Endothelial cell of umbilical vein (primary cell): ENCODE measurements around the gene PPEF1. TPM values are rescaled to one million over a fixed set of nuclear protein-coding genes. Genes with fewer than 3 reads are reported as not detected.

ENCODE experiments used
- Bru-seq: library from RNA; stranded (reverse); fragments of 400-500 nt; gene quantifications from one replicate; lab custom pipeline; 2021; lab: Mats Ljungman, UMichigan
- BruChase-seq, 2 experiments: library from RNA; stranded (reverse); fragments of 400-500 nt; gene quantifications; one replicate each; lab custom pipeline; 2021; lab: Mats Ljungman, UMichigan
- BruUV-seq: library from RNA; stranded (reverse); fragments of 400-500 nt; replicated peaks from 2 replicates; lab custom pipeline; 2021; lab: Mats Ljungman, UMichigan
- CTCF ChIA-PET: fragments of 300-600, 350-600 bp; sonication (Branson Sonifier 250); formaldehyde crosslinking; loops from one replicate; lab custom pipeline; 2021; ENCODE audit warnings: antibody characterized with exemption, inconsistent platforms; lab: Charles Lee
- POLR2A ChIA-PET: fragments of 300-600, 350-600 bp; sonication (Branson Sonifier 250); formaldehyde crosslinking; loops from one replicate; lab custom pipeline; 2021; ENCODE audit warnings: antibody characterized with exemption, inconsistent platforms; lab: Charles Lee
- DNase-seq: peaks from one replicate; pipeline ENCODE4 v3.0.0-alpha.2; 2011; ENCODE audit warnings: low read depth, low spot score
- FAIRE-seq: peaks from 2 replicates; lab custom pipeline; 2011; peaks lifted over from hg19 to GRCh38; lab: Jason Lieb, UNC
- H2AFZ ChIP-seq: 2 replicates; pipeline ENCODE4 v1.6.0; 2012; ENCODE audit warnings: low read depth, low read length, control low read depth, inconsistent platforms
- H3K27ac ChIP-seq: 2 replicates; pipeline ENCODE4 v1.5.1; 2011; ENCODE audit warnings: low read depth, mild to moderate bottlenecking, control low read depth, low read length, moderate library complexity; ENCODE audit not compliant: insufficient read depth
- H3K27me3 ChIP-seq, 2 experiments: 2 replicates each; pipeline versions ENCODE4 v1.6.0 to v1.6.1; 2011; ENCODE audit warnings: low read length in 2 of 2, mixed read lengths in 1 of 2; ENCODE audit not compliant: control insufficient read depth in 2 of 2, insufficient read depth in 2 of 2
- H3K36me3 ChIP-seq, 2 experiments: 2 replicates in 1 of 2; 3 replicates in 1 of 2; pipeline ENCODE4 v1.5.1; 2011; ENCODE audit warnings: low read length in 2 of 2, mild to moderate bottlenecking in 1 of 2, moderate library complexity in 1 of 2; ENCODE audit not compliant: control insufficient read depth in 2 of 2, insufficient read depth in 2 of 2; ENCODE audit errors: extremely low read depth in 1 of 2
- H3K4me1 ChIP-seq: 3 replicates; pipeline ENCODE4 v1.5.1; 2011; ENCODE audit warnings: mild to moderate bottlenecking, low read length; ENCODE audit not compliant: control insufficient read depth, insufficient read depth; ENCODE audit errors: extremely low read depth
- H3K4me2 ChIP-seq: 2 replicates; pipeline ENCODE4 v1.6.1; 2011; ENCODE audit warnings: low read length, control low read depth, mixed read lengths; ENCODE audit not compliant: insufficient read depth
- H3K4me3 ChIP-seq, 3 experiments: fragments of 200-600 bp in 1 of 3; sonication (generic), shearing (Covaris generic) in 1 of 3; replicated peaks in 1 of 3; 2 replicates each; pipeline ENCODE4 v1.5.1; 2011 to 2016; ENCODE audit warnings: control low read depth in 3 of 3, low read length in 3 of 3, mild to moderate bottlenecking in 2 of 3, inconsistent platforms in 1 of 3, low read depth in 1 of 3, moderate library complexity in 1 of 3; ENCODE audit not compliant: insufficient read depth in 1 of 3
- H3K79me2 ChIP-seq: 2 replicates; pipeline ENCODE4 v1.6.0; 2012; ENCODE audit warnings: low read length, inconsistent platforms; ENCODE audit not compliant: control insufficient read depth, insufficient read depth
- H3K9ac ChIP-seq: replicated peaks from 2 replicates; pipeline ENCODE3; 2011; ENCODE audit warnings: low read length, control low read depth; ENCODE audit not compliant: insufficient read depth; ENCODE audit errors: extremely low read depth
- H3K9me1 ChIP-seq: replicated peaks from 3 replicates; pipeline ENCODE4 v1.6.0; 2011; ENCODE audit warnings: mild to moderate bottlenecking, low read length; ENCODE audit not compliant: control insufficient read depth, insufficient read depth; ENCODE audit errors: extremely low read depth
- H3K9me3 ChIP-seq: replicated peaks from 2 replicates; pipeline ENCODE4 v1.5.1; 2012; ENCODE audit warnings: low read length, inconsistent platforms; ENCODE audit not compliant: control insufficient read depth, insufficient read depth
- H4K20me1 ChIP-seq: replicated peaks from 2 replicates; pipeline ENCODE3; 2011; ENCODE audit warnings: mild to moderate bottlenecking, low read length; ENCODE audit not compliant: control insufficient read depth, insufficient read depth; ENCODE audit errors: extremely low read depth
- GATA2 ChIP-seq: IDR thresholded peaks from 2 replicates; pipeline ENCODE4 v1.7.0; 2011; ENCODE audit warnings: low read depth, mild to moderate bottlenecking, moderate library complexity, mixed read lengths, low read length; ENCODE audit not compliant: insufficient read length, insufficient read depth
- POLR2A ChIP-seq: IDR thresholded peaks from 2 replicates; pipeline ENCODE4 v1.6.1; 2012; ENCODE audit warnings: low read depth, mild to moderate bottlenecking, control low read depth, low read length
- POLR2AphosphoS5 ChIP-seq: IDR thresholded peaks from 2 replicates; pipeline ENCODE4 v1.6.1; 2012; ENCODE audit warnings: low read depth, mild to moderate bottlenecking, control low read depth, low read length, moderate library complexity; ENCODE audit not compliant: insufficient read depth
- dilution Hi-C: fragments of 300-500 bp; cut with MboI; formaldehyde crosslinking; loops from one replicate; pipeline ENCODE4 v1.15.0; 2019; ENCODE audit warnings: low sequenced_read_pairs; ENCODE audit not compliant: extremely low pct_ligation_motif_present
- intact Hi-C: fragments of 100-400 bp; cut with micrococcal nuclease; formaldehyde crosslinking; loops from one replicate; pipeline ENCODE4 v1.10.0; 2022
- long read RNA-seq: library from polyadenylated mRNA; stranded (forward); transcript quantifications from one replicate; pipeline ENCODE4 v2.0.0, GENCODE V29; 2021
- polyA minus RNA-seq, 3 experiments: library from RNA; depleted of rRNA, polyadenylated mRNA; stranded (reverse); fragments of >200 nt; gene quantifications; 1 replicate in 1 of 3; 2 replicates in 2 of 3; pipeline ENCODE4 v1.2.3, GENCODE V29; 2011
- polyA plus RNA-seq, 4 experiments: library from polyadenylated mRNA; depleted of rRNA in 3 of 4; stranded (reverse) in 3 of 4; unstranded in 1 of 4; fragments of >200 nt; gene quantifications; 2 replicates each; pipeline versions ENCODE4 v1.2.1 to v1.2.3, GENCODE V29; 2011 to 2012; ENCODE audit warnings: missing spikeins in 1 of 4
- total RNA-seq: library from RNA; stranded (reverse); gene quantifications from 2 replicates; pipeline ENCODE4 v1.2.3, GENCODE V29; 2021
- TF ChIP-seq, protein P1 (sequence below), 2 donors: IDR thresholded peaks; 1 replicate in 1 of 2; 2 replicates in 1 of 2; pipeline ENCODE4 v1.5.1; 2011; ENCODE audit warnings: low read length in 2 of 2, mild to moderate bottlenecking in 2 of 2, moderate library complexity in 2 of 2, control low read depth in 1 of 2, inconsistent platforms in 1 of 2, low read depth in 1 of 2; ENCODE audit not compliant: insufficient read depth in 1 of 2; ENCODE audit errors: extremely low read depth in 1 of 2

Gene PPEF1, protein sequence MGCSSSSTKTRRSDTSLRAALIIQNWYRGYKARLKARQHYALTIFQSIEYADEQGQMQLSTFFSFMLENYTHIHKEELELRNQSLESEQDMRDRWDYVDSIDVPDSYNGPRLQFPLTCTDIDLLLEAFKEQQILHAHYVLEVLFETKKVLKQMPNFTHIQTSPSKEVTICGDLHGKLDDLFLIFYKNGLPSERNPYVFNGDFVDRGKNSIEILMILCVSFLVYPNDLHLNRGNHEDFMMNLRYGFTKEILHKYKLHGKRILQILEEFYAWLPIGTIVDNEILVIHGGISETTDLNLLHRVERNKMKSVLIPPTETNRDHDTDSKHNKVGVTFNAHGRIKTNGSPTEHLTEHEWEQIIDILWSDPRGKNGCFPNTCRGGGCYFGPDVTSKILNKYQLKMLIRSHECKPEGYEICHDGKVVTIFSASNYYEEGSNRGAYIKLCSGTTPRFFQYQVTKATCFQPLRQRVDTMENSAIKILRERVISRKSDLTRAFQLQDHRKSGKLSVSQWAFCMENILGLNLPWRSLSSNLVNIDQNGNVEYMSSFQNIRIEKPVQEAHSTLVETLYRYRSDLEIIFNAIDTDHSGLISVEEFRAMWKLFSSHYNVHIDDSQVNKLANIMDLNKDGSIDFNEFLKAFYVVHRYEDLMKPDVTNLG
- total RNA-seq (not detected in 2 replicates), polyA plus RNA-seq (not detected in 2 replicates), polyA minus RNA-seq (not detected in 2 replicates), Bru-seq, nascent RNA (percentile 2 among the genes with signal in this experiment), BruChase-seq, experiment 1, labeled RNA remaining after a 6-hour chase (percentile 5 among the genes with signal in this experiment), BruChase-seq, experiment 2, labeled RNA remaining after a 2-hour chase (percentile 1 among the genes with signal in this experiment)
- not detected in 2 replicates for polyA plus RNA-seq (2011; cell fraction: cytosol; rRNA removed)
- not detected in 2 replicates for polyA plus RNA-seq (2011; cell fraction: nucleus; rRNA removed)
- polyA plus RNA-seq (2012), result not detected in 2 replicates
- 2.0 TPM for polyA minus RNA-seq (2011; cell fraction: cytosol; rRNA and poly(A)+ RNA removed)
- polyA minus RNA-seq (2011; cell fraction: nucleus; rRNA and poly(A)+ RNA removed), result not detected in 2 replicates
- long read RNA-seq, result 0 reads

DNA sequence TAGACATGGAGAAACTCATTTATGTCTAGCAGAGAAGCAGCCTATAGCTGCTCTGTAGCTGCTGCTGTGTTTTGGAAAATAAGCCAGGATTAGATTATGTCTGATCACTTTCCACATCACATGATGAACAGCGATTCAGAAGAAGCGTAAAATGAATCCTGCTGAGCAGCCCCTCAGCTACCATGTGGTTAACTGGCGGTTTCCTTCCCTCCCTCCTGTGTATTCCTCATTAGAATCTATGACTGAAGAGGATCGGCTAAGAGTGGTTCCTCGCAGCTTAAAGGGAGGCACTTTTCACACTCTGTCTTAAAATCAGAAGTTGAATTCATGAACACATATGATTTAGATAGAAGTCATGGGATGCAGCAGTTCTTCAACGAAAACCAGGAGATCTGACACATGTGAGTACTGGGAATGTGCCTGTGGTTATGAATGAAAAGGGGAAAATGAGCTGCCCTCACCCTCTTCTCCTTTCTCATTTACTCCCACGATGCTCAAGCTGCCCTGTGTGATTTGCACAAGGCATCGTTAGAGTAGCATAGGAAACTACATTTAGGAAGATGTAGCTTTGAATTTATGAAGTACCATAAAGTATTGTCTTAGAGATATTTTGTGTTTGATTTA is at the start of gene PPEF1:
Gene PPEF1, plus strand, starts transcription at position 220 of the 624 bp plus-strand sequence. Its CDS starts 136 bp downstream, at position 356.
- BruUV-seq, result no TSS peak
- H3K9me3 ChIP-seq, result no peaks in the 10 kb centered on the region
- no peak within 1 kb of the TSS for H3K27ac ChIP-seq
- H3K79me2 ChIP-seq, result no peaks in the 10 kb centered on the region
- no peaks in the 10 kb centered on the region for H3K27me3 ChIP-seq
- no peak within 1 kb of the TSS for H3K4me2 ChIP-seq
- intact Hi-C loops (no loop called here), dilution Hi-C loops (no loop called here)
- FAIRE-seq, result no peak
- no peak within 1 kb of the TSS for H2AFZ ChIP-seq
- H3K9me1 ChIP-seq, result no peaks in the 10 kb centered on the region
- H4K20me1 ChIP-seq, result no peaks in the 10 kb centered on the region
- no peak for DNase-seq
- POLR2A ChIA-PET, result no interaction called here
- peaks cover 5% of the 10 kb centered on the region for H3K4me1 ChIP-seq
- H3K4me3 ChIP-seq, result no peak within 1 kb of the TSS
- CTCF ChIA-PET, result no interaction called here
- TF ChIP-seq POLR2AphosphoS5 (no peak), POLR2A (no peak), GATA2 (no peak)
- TF ChIP-seq, protein P1, sequence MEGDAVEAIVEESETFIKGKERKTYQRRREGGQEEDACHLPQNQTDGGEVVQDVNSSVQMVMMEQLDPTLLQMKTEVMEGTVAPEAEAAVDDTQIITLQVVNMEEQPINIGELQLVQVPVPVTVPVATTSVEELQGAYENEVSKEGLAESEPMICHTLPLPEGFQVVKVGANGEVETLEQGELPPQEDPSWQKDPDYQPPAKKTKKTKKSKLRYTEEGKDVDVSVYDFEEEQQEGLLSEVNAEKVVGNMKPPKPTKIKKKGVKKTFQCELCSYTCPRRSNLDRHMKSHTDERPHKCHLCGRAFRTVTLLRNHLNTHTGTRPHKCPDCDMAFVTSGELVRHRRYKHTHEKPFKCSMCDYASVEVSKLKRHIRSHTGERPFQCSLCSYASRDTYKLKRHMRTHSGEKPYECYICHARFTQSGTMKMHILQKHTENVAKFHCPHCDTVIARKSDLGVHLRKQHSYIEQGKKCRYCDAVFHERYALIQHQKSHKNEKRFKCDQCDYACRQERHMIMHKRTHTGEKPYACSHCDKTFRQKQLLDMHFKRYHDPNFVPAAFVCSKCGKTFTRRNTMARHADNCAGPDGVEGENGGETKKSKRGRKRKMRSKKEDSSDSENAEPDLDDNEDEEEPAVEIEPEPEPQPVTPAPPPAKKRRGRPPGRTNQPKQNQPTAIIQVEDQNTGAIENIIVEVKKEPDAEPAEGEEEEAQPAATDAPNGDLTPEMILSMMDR (IDR thresholded peaks at IDR 0.05; ENCODE audit: extremely low read depth in 1 of 2, insufficient read depth in 1 of 2, low read depth in 1 of 2, low read length in 2 of 2), result no peak
- no peaks in the 10 kb centered on the region for H3K36me3 ChIP-seq
- H3K9ac ChIP-seq, result no peak within 1 kb of the TSS
